DOHH2 (cell line): ENCODE results near the gene FMR1NB.

ENCODE experiments used
- H3F3A ChIP-seq: fragments of 200-600 bp; sonication (generic), shearing (Covaris generic); 2 replicates; pipeline ENCODE4 v1.6.0; 2016; ENCODE audit warnings: antibody characterized with exemption, mild to moderate bottlenecking; ENCODE audit not compliant: control insufficient read depth, insufficient read depth
- H3K27ac ChIP-seq: fragments of 200-600 bp; sonication (generic); 2 replicates; pipeline ENCODE4 v1.5.1; 2014; ENCODE audit warnings: low read depth, mild to moderate bottlenecking, low read length, moderate library complexity
- H3K27me3 ChIP-seq: fragments of 200-600 bp; sonication (generic); 2 replicates; pipeline ENCODE4 v1.6.1; 2014; ENCODE audit warnings: mild to moderate bottlenecking, low read length, mixed read lengths; ENCODE audit not compliant: control insufficient read depth
- H3K36me3 ChIP-seq: fragments of 200-600 bp; sonication (generic); 2 replicates; pipeline ENCODE4 v1.6.1; 2014; ENCODE audit warnings: mild to moderate bottlenecking, low read length, moderate library complexity, mixed read lengths; ENCODE audit not compliant: control insufficient read depth
- H3K4me1 ChIP-seq: fragments of 200-600 bp; sonication (generic); 2 replicates; pipeline ENCODE4 v1.6.1; 2014; ENCODE audit warnings: mild to moderate bottlenecking, low read length, mixed read lengths; ENCODE audit not compliant: control insufficient read depth
- H3K4me2 ChIP-seq: fragments of 200-600 bp; sonication (generic); 2 replicates; pipeline ENCODE4 v1.6.0; 2014; ENCODE audit warnings: mild to moderate bottlenecking, low read length, moderate library complexity
- H3K4me3 ChIP-seq: fragments of 200-600 bp; sonication (generic); 2 replicates; pipeline ENCODE4 v1.5.1; 2014; ENCODE audit warnings: mild to moderate bottlenecking, low read length, mixed read lengths
- H3K79me2 ChIP-seq: fragments of 200-600 bp; sonication (generic); 2 replicates; pipeline ENCODE4 v1.6.1; 2014; ENCODE audit warnings: mild to moderate bottlenecking, low read length, mixed read lengths; ENCODE audit not compliant: control insufficient read depth
- H3K9me2 ChIP-seq: fragments of 200-600 bp; sonication (generic); replicated peaks from 2 replicates; pipeline ENCODE4 v1.6.1; 2014; ENCODE audit warnings: mild to moderate bottlenecking, low read length, mixed read lengths; ENCODE audit not compliant: control insufficient read depth
- H3K9me3 ChIP-seq: fragments of 200-600 bp; sonication (generic); 2 replicates; pipeline ENCODE4 v1.6.1; 2014; ENCODE audit warnings: antibody characterized with exemption, low read length, mixed read lengths; ENCODE audit not compliant: control insufficient read depth, insufficient read depth
- H4K20me1 ChIP-seq: fragments of 200-600 bp; sonication (generic); 2 replicates; pipeline ENCODE4 v1.6.0; 2014; ENCODE audit warnings: low read depth, mild to moderate bottlenecking, antibody characterized with exemption, low read length, moderate library complexity; ENCODE audit not compliant: control insufficient read depth, insufficient read depth
- CTCF ChIP-seq: fragments of 200-600 bp; sonication (generic); IDR thresholded peaks from one replicate; pipeline ENCODE4 v1.5.1; 2014; ENCODE audit warnings: antibody characterized with exemption, mild to moderate bottlenecking, low read depth, low read length; ENCODE audit not compliant: poor library complexity, severe bottlenecking
- EZH2phosphoT487 ChIP-seq: fragments of 200-600 bp; sonication (generic); IDR thresholded peaks from 2 replicates; pipeline ENCODE4 v1.6.1; 2017; ENCODE audit warnings: borderline replicate concordance, mild to moderate bottlenecking, antibody characterized with exemption, low read length, moderate library complexity, mixed read lengths

The FMR1NB gene

GRCh38 chrX:148069759-148070503 lies 88.8 kb downstream of the FMR1NB start:
- no peaks in the 10 kb centered on the region for H3K27me3 ChIP-seq
- no peaks in the 10 kb centered on the region for H3K79me2 ChIP-seq
- no peaks in the 10 kb centered on the region for H4K20me1 ChIP-seq
- no peak overlapping the region for H3K4me3 ChIP-seq
- TF ChIP-seq CTCF, result no peak
- no peak for TF ChIP-seq EZH2phosphoT487
- H3K36me3 ChIP-seq, result no peaks in the 10 kb centered on the region
- H3K9me2 ChIP-seq, result no peaks in the 10 kb centered on the region
- H3K9me3 ChIP-seq, result no peaks in the 10 kb centered on the region
- no peaks in the 10 kb centered on the region for H3K4me1 ChIP-seq
- no peak overlapping the region for H3K27ac ChIP-seq
- no peaks in the 10 kb centered on the region for H3F3A ChIP-seq
- no peak overlapping the region for H3K4me2 ChIP-seq

GRCh38 chrX:148070504-148070877 lies 89.4 kb downstream of the FMR1NB start:
- H3K4me1 ChIP-seq, result no peaks in the 10 kb centered on the region
- no peaks in the 10 kb centered on the region for H3K27me3 ChIP-seq
- no peak overlapping the region for H3K4me2 ChIP-seq
- no peaks in the 10 kb centered on the region for H3K36me3 ChIP-seq
- TF ChIP-seq CTCF (no peak), EZH2phosphoT487 (no peak)
- H3K9me3 ChIP-seq, result no peaks in the 10 kb centered on the region
- H4K20me1 ChIP-seq, result no peaks in the 10 kb centered on the region
- H3K9me2 ChIP-seq, result no peaks in the 10 kb centered on the region
- H3F3A ChIP-seq, result no peaks in the 10 kb centered on the region
- H3K79me2 ChIP-seq, result no peaks in the 10 kb centered on the region
- H3K27ac ChIP-seq, result no peak overlapping the region
- no peak overlapping the region for H3K4me3 ChIP-seq
